ENCODE measurements around the gene TNNC1.

Gene TNNC1

DNA sequence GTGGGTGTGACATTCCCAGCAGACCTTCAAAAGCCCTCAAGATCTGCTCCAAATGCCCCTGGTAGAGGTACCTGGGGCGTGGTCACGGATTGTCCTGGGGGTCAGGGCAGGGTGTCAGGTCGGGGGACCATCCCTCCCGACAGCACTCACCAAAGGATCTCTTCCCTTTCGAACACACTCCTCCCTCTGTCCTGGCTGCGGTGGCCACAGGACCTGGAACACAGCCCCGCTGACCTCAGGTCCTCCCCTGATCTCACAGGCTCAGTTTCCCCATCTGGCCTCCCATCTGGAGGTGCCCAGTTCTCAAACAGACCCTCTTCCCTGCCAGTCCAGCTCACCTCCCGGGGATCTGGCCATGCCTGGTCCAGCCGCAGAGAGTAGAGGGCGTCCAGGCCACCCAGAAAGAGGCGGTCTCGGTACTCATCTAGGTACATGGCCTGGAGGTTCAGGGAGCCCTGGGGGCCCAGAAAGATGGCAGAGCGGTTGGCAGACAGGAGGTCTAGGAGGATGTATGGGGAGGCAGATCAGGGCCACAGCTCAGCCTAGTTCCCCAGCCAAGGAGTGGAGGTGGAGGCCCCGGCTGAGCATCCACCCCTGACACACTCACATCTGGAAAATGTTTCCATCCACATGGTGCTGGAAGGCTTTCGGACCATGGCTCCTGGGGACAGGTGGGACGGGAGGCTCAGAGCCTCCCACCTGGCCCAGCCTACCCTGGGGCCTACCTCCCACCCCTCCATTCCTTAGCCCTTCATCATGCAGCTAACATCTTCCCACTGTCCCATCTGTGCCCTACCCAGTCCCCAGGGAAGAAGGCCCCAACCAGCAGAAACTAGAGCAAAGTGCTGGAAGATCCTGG is 11.2 kb downstream of the TNNC1 start:
- DNase-seq (ENCODE audit: low spot score): no peak

DNA sequence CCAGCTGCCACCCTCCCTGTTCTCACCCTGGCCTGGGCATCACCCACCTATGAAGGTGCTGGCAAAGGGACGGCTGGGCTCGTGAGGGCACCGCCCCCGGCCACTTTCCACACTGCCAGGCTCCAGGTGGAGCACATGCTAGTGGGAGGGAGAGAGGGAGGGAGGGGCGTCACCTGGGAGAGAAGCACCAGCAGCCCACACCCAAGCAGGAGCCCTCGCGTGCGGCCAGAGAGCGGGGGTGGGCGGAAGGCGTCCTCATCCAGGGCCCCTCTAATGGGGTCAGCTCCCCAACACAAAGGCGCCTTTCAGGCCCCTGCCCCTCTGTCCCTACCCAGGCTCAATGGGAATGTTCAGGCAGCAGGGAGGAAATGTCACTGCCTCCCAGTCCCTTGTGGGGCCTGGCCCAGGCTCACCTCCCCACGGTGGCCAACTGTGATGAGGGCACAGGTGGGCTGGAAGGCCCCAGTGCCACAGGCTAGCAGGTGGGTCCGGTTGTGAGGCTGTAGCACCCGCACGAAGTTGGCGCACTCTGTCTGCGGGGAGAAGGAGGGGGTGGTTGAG is 12.0 kb downstream of the TNNC1 start:
- DNase-seq (ENCODE audit: low spot score): no peak

DNA sequence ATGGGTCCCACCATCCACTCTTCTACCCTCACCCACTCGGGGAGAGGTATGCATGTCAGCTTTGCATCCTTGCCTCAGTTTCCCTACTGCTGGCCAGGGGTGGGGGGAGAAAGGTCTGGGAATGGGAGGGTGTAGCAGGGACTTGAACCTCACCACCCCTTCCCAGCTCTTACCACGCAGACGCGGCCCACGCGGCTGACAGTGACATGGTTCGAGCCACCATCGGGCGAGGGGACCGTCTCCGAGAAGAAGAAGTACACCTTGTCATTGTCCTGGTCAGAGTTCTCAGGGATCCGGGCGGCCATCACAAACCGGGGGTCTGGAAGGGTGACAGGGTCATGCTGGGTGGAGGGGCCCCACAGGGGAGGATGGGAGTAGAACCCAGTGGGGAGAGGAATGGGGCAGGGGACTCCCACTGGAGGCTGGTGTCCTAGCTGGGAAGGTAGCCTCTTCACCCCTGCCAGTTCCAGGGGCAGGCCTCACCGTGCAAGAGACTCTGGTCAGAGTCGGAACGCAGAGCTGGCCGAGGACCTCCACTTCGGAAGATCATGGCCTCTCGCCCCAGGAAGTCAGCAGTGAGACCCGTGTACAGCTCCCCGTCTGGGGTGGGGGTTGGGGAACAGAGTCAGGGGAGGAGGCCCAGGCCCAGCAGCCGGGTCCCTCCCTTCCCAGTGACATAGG is 12.6 kb downstream of the TNNC1 start:
- DNase-seq (ENCODE audit: low spot score): no peak

DNA sequence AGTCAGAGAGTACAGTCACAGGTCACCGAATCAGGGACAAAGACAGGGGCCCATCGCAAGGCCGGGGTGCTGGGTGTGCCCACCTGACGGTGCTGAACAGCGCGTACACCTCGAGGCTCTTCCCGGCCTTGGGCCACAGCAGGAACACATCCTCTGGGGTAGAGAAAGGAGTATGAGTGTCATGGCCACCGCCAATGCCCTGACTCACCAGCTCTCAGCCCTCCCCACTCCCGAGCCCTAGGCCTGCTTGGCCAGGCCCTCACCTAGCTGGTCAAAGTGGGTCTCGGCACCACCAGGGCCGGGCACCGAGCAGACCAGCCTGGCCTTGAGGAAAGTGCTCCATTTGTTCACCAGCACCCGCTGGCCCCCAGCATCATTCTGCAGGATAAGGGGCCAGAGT is 13.2 kb downstream of the TNNC1 start:
- DNase-seq (ENCODE audit: low spot score): no peak

DNA sequence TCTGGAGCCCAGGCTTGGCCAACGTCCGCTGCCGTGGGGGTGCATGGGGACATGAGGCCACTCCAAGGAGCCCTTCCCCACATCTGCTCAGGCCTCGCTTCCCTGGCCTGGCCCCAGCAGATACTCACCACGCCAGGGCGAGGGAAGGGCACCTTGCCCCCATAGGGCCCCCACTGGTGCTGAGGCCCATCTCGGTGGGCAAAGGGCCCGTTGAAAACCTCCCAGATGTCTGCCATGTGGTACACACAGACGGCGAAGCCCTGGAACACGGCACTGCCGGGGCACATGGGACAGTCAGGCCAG is 13.6 kb downstream of the TNNC1 start:
- no peak for DNase-seq (ENCODE audit: low spot score)

DNA sequence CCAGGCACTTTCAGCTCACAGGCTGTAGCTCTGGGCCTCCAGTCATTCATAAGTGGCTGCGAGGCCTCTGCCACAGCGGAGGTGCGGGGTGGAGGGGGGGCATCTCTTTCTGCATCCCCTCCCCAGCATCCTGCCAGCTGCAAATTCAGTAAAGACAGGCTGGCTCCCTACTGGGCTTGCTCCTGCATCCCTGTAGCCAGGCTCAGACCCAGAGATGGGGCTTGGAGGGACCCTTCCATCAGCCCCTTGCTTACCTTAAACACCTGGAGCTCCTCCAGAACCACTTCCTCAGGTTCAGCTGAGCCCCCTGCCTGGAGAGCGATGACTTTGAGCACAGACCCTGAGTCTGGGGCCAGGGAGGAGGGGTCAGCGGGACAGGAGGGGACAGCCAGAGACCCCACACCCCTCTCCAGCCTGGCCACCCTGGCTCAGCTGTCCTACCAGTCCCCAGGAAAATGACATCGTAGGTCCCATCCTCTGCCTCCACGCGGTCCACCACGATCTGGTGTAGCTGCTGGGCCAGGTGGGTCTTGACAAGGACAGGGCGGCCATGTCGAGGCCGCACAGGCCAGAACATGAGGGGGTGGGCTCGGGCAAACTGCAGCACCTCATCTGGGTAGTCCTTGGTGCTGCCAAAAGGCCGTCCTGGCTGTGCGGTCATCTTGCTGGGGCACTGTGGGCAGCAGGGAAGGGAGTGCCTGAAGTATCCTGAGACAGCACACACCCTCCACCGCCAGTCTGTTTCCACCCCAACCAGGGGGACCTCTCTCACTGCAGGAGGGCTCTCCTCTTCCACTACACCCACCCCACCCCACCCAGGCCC is 14.2 kb downstream of the TNNC1 start:
- DNase-seq (ENCODE audit: low spot score): no peak

DNA sequence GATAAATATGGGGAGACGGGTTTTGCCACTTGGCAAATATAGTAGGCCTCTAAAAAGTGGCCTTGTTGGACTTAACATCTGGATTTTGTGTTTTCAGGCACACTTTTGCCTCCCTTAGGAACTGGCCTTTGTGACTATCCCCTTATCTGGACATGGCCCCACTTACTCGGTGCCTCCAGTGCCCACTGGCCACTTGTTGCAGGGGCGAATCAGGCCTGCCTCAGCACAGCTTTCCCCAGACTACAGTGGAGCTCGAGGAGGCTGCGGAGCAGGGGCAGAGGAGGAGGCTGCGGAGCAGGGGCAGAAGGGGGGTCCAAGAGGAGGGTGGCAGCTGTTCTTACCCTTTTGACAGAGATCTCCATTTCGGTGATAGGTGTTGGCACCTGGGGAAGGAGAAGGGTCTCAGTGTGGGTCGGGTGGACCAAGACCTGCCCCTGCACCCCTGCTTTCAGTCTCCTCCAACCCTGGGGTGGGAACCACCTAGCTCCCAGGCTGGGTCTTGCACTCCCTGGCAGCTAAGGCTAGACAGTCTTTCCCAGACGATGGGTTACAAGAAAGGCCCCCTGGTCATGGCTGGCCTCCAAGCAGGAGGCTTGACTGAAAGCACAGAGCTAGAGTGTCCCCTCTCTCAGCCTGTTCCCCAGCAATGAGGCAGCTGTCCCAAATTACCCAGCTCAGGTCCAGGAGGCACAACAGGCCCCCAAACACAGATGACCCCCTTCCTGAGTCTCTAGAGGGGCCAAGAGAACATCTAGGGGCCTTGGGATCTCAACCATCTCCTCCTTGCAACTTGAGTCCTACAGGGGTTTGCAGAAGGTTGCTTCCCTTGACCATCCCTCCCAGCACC is 15.0 kb downstream of the TNNC1 start:
- no peak for DNase-seq (ENCODE audit: low spot score)

DNA sequence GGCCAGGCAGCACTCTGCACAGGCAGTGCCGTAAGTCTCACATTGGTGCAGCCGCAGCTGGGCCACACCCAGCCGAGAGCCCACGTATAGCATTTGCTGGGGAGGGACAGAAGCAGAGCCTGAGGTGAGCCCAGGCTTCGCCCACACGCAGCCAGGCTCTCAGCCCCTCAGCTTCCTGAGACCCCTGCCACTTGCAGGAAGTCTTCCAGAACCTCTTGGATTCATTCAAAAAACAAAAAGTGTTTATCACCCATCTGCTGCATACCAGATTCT is 15.8 kb downstream of the TNNC1 start:
- no peak for DNase-seq (ENCODE audit: low spot score)

DNA sequence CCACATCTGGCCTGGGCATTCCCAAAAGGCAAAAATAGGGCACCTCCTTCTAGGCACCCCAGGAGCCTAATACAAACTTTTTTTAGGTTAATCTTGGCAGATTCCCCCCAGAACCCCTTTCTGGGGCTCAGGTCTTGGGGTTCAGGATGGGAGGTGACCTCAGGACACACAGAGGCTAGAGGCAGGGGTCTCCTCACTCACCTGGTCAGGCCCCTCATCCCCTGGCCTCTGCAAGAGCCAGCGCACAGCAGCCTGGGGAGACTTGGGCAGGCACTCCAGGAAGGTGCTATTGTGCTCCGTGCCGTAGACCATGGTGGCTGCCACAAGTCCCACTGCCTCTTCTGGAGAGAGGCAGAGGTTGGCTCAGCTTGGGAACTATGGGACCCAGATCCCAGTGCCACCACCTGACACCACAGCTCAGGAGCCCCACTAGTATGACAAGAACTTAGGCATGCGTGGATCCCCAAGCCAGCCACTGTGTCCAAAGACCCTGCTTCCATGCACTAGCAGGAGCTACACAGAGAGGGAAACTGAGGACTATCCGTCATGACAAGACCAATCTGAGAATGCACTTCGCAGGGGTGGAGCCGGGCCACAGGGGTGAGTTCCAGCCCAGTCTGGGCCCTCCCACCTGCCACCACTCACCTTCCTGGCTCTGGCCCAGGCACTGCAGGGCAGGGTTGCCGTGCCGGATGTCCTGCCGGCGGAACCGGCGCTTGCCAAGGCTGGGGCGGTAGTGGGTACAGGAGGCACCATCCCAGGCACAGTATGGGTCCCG is 16.3 kb downstream of the TNNC1 start:
- DNase-seq (ENCODE audit: low spot score): no peak

DNA sequence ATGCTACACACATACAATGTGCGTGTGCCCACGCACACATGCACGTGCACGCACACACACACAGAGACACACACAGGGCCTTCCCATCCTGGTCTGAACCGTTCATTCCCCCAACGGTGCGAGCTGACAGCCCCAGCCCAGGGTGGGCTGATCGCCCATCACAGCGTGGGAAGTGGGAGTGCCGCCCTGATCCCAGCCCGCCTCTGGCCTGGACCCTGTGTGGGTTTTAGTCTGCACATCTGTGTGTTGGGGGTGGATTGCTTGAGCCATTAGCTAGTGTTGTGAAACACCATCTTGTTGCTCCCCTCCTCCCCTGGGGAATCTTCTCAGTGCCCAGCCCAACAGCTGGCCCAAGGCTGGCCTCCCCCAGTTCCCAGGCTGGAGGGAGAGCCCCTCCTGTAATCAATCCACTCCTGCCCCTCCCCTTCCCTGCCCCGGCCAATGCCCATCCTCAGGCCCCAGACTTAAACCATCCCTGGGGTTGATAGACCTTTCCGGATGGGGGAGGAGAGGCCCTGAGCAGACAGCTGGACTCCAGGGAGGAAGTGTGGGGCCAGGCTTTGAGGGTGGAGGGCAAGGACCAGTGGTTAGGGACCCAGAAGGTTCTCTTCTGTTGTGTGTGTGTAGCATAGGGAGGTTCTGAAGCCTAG is 17.2 kb downstream of the TNNC1 start:
- DNase-seq (ENCODE audit: low spot score): no peak

DNA sequence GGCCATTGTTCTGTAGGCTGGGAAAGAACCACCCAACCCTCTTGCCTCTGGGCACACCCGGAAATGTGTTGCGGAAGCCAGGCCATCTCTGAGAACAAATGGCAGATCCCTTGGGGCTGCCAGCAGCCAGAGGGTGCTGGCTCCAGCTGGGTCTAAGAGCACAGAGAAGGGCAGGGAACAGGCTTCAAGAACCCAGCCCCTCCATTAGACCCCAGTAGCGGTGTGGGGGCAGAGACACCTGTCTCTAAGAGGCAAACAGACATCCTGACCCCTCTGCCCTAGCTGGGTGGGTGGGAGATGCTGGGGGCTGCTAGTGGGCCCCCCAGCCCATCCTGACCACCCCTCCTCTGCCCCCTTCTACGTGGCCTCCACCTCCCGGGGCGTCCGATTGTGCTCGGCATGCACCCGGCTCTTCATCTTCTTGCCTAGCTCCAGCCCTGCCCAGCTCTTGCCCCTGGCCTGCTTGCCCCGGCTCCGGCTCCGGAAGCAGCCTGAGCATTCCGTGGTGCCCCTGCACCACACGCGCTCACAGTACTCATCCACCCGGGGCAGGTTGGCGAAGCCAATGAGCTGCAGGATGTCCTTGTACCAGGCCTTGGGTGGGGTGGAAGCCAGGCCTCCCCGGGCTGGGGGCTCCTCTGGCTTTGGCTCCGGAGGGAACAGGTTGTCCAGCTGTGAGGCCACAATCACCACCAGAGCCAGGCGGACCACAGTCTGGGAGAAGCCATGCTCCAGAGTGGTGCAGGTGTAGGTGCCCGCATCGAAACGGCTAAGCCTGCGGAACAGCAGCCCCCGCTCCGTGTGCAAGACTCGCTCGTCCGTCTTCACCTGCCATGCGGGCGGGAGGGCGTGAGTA is 18.4 kb downstream of the TNNC1 start:
- DNase-seq (ENCODE audit: low spot score): no peak

DNA sequence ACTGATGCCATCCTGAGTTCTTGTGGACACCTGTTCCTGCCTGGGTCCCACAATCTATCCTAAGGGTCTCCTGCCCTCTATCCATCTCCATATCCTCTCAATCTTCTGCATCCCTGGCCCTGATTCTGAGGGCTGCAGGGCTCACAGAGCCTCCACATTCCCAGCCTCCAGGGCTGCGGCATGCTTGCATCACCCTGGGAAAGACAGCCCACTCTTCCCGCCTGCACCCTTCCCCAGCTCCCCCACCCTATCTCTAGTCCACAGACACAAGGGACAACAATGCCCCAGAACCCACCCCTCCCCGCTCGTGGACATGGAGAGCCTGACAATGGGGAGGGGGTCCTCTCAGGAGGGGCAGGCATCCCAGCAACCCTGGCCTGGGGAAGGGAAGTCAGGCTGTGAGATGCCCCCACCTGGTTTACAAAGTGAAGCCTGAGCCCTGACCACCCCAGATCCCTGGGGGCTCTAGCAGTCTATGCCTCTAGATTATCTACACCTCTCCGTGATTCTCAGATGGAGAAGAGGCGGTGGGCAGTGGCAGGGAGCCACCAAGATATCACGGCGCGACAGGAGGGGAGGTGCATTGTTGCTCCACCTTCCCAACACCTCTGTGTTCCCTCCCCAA is 19.2 kb downstream of the TNNC1 start:
- DNase-seq (ENCODE audit: low spot score): no peak

DNA sequence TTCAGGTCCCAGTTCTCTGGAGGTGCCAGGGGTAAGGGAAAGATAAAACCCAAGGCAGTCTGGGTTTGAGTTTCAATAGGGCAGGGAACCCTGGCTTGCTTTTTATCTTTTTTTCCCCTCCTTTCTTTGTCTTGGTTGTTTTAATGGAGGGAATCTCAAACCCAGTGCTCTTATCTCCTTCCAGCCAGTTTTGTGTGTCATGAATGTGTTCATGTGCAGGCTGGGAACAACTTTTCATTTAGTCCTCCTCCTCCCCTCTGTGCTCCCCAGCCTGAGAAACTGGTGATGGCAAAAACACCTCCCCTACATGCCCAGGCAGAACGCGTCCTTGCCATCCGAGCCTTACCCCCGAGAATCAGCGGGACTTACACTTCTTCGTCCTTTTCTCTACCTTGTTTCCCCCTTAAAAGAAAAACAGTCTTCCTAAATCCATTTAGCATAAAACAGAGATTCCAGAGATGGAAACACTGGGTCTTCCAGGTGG is 19.8 kb downstream of the TNNC1 start:
- DNase-seq (ENCODE audit: low spot score): no peak

DNA sequence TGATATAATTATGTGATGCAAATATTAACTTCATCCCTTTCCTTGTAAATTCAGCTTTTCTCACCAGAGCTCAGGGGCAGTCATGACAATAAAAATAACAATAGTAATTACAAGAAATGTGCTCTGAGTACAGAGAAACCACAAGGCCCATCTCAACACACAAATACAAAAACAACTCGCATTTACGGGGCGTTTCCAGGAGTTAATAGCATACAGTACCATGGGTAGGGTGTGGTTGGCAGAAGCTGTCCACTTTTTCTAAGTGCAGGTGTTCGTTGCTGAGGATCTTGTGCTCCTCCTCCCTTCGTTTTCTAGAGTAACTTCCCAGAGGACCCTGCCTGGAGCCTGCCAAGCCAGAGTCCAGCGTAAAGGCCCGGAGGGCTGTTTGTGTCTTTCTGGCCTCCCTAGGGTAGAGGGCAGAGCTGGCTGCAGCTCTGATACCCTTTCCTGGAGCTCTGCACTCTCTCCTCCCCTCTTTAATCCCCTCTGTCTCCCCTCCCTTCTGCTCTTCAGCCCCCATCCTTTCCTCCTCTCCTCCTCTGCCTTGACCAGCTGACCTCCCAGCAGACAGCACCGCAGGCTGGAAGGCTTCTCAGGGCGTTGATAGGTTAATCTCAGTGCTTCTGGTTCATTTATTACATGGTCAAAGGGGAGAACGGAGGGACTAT is 20.4 kb downstream of the TNNC1 start:
- DNase-seq (ENCODE audit: low spot score): no peak

DNA sequence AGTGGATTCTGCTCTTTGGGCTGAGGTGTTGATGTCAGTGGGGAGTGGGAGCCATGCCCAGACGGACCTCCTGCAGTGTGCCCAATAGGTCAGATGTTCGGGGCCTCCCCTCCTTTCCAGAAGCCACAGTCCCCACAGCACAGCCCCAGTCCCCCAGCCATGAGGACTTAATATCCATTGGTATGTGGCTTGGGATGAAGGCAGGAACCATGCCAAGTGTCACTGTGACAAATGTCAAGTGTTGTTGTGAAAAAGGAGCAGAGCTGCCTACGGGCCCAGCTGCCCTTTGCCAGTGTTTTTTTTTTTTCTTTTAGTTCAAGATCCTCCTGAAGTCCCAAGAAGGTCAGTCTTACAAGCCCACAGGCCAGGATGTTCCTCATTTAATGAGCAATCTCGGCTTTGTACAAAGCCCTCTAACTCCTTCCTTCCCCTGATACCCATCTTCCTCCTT is 21.1 kb downstream of the TNNC1 start:
- no peak for DNase-seq (ENCODE audit: low spot score)

DNA sequence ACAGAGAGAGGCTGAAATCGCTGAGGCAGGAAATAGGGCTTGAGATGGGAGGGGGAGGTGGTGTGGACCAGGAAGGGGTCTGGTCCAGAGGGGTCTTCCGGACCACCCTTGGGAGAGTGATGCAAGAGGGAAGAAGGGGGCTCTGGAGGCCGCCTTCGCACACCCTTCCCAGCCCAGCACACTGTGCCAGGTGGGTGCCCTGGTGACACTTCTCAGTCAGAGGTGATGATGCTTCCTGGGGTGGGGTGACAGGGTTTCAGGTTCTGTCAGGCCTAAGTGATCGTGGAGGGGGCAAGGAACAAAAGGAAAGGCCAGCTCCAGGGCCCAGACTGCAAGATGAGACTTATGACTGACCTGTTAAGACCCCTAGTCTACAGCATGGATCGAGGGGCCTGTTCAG is 21.6 kb downstream of the TNNC1 start:
- no peak for DNase-seq (ENCODE audit: low spot score)

DNA sequence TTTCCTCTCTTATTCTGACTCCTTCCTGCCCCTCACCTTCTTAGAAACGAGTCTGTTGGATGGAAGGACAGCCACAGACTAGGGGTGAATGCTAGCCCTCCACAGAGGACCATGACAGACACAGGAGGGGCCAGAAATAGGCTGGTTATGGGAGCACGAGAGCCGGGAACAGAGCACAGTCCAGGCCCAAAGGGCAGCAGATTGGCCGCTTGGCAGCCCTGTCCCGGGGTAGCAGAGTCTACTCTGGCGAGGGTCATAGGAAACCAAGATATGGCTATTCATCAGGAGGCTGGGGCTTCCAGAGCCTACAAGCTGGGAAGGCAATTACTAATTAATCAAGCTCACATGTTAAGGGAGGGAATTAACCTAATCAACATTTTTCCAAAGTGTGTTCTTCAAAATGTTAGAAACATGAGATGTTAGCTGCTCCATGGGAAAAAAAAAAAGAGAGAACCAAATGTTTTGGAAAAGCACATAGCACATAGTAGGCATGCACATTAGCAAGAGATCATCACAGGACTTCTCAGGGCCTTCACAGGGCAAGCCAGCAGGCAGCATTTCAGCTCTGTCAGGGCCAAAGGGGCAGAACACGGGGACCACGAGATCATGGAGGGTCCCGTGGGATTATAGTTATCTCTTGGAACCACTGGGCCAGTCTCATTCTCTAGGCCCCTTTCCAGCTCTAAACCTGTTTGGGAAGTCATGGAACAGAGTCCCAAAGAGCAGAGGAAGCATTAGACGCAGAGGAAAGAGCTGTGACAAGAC is 22.2 kb downstream of the TNNC1 start:
- DNase-seq (ENCODE audit: low spot score): no peak

DNA sequence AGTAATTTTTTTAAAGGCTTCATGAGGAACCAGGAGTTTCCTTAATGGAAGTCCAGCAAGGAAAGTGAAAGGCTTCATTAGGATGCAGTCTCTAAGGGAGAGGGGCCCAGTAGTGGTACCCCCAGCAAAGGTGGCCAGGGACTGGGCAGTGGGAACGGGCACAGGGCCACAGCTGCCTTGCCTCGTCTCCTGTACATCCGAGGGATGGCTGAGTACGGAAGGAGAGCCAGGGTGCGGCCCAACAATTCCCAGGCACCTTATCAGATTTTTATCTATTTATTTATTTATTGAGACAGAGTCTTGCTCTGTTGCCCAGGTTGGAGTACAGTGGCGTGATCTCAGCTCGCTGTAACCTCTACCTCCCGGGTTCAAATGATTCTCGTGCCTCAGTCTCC is 23.4 kb downstream of the TNNC1 start:
- DNase-seq (ENCODE audit: low spot score): no peak

Data from LoVo (cell line).